HL-60/S4 (cell line): ENCODE measurements around the gene PTPN23.

Experiments used
- in situ Hi-C: fragments of 300-500 bp; cut with MboI; formaldehyde crosslinking; loops from 2 replicates; pipeline ENCODE4 v1.14.3; 2022; ENCODE audit warnings: low sequenced_read_pairs

The PTPN23 gene

DNA sequence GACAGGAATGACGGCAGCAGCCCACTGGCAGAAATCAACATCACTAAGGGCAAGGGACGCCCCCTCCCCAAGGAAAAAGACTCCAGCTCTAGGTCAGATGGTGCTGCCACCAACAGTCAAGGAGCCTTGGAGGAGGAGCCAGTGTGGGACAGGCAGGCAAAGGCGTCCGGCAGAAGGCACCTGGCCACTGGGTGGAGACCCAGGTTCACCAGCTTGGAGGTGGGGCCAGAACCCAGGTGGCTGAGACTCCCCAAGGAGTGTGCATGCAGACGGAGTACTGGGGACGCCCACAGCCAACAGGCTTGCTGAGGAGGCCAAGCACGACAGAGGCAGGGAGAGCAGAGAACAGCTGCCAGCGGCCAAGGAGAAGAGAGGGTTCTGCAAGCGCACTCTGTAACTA, 35.2 kb downstream of the PTPN23 start:
- in situ Hi-C loops, result no loop called here

DNA sequence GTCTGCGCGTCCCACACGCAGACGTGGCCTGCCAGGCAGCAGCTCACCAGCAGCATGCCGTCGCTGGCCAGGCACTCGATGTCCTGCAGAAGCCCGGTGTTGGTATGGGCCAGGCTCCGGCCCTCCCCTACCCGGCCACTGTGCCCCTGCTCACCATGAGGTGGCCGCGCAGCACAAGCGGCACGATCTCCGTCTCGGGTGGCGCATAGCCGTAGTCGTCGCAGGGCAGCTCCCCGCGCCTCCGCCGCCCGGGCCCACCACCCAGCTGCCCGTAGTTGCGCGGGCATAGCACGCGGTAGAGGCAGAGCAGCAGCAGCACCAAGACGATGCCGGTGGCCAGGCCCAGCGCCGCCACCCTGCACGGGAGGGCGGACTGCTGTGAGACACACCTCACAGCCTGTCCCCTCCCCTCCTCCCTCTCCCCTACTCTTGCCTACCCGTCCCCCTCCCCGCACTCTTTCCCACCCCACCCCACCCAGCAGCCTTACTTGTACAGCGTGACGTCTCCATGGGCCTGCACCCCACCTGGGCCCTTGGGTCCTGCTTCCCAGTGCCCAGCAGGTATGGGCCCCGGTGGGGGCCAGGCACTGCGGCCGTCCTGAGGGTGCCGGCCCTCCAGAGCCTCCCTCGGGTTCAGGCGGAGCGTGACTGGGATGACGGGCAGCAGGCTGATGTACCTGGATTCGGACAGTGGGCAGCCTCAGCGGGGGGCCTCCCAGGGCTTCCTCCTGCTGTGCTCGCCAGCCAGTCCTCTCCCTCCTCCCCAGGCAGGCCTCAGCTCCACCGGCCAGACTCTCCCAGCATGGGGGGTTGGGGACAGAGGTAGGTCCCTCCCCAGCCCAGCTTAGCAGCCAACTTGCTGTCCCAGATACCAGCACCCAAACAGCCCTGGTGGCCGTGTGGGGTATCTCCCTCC, 37.6 kb downstream of the PTPN23 start:
- in situ Hi-C loops, result no loop called here

DNA sequence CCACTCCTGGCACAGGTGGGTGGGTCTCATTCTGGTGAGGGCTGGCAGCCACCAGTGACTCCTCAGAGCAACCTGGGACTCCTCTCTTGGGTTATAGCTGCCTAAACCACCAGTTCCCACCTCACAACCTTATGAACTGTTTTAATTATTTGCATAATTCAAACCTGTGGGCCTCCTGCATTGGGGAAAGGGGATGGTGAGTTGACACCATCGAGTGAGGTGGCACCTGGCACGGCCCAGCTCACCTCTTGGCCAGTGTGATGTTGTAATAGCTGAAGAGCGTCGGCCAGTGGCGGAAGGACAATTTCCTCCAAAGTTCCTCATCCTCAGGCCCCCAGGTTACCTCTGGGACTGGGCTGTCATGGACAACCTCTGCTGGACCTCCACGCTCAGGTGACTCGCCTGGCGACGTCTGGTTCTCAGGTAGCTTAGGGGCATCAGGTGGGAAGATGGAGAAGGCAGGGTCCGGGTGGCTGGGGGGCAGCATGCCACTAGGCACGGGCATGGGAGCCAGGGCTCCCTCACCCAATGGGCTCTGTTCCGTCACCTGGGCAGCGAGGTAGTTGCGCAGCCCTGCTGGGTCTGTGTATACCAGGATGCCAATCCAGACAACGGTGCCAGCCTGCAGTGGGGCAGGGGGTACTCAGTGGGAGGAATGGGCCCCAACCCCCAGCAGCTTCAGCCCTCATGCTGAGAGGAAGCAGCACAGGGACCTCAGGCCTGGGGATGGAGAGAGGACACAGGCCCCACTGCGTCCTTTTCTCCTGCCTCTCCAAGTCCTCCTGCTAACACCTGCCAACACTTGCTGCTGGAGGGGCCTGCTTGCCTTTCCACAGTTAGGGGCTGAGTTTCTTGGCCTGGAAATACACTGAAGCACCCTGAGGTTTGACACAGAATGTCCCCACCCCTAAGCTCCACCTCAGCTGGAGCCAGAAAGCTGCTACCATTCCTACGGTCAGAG, 38.5 kb downstream of the PTPN23 start:
- in situ Hi-C loops, result no loop called here

DNA sequence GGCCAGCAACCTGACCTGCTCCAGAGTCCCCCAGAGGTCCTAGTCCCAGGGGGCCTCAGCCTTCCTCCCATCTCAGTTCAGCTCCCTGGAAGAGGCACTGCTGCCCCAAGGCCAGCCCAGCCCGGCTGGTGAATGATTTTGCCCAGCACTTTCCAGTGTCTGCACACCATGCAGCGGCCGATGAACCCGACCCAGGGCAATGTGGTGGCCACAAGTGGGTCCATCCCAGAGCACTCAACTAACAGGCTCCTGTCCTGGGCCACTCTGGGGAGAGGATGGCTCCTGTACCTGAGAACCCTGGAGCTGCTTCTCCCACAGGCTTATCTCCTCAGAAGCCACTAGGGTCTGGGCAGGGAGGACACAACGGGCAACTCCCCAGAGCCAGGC, 39.2 kb downstream of the PTPN23 start:
- in situ Hi-C loops, result no loop called here

DNA sequence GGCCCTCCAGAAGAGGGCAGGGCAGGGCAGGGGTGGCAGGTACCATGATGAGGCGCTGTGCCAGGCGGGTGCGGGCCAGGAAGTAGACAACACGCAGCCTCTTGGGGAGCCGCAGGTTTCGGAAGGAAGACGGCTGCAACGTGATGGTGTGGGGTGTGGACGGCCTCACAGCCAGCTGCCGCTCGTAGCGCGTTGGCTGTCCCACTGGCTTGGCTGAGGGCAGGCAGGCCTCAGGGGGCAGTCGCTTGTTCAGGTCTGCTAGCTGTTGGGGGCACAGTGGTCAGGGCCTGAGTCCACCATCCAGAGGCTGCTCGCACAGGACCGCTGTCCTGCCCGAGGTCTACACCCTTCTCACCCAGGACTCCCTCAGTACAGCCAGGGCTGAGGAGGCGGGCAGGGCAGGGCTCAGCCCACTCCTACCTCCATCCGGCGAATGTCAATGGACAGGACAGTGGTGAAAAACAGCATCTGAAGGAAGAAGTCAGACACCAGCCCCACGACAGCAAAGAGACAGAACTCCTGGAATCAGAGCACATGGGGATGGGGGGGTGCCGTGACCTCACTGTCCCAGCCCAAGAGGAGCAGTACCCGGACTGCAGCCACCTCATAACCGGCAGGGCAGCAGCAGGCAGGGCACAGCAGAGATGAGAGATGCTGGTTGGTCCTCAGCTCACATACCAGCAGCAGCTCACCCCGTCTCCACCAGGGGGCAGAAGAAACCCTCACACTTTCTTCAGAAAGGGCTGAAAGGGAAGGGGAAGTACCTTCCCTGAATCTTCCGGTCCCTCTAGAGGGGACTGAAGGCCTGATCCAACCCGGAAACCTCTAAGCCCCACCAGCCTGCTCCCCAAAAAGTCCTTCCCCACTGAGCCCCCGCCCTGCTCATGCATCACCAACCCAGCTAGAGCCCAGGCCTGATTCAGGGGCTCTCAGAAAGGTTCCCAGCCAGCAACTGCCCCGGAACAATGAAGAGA, 40.0 kb downstream of the PTPN23 start:
- in situ Hi-C loops, result no loop called here

DNA sequence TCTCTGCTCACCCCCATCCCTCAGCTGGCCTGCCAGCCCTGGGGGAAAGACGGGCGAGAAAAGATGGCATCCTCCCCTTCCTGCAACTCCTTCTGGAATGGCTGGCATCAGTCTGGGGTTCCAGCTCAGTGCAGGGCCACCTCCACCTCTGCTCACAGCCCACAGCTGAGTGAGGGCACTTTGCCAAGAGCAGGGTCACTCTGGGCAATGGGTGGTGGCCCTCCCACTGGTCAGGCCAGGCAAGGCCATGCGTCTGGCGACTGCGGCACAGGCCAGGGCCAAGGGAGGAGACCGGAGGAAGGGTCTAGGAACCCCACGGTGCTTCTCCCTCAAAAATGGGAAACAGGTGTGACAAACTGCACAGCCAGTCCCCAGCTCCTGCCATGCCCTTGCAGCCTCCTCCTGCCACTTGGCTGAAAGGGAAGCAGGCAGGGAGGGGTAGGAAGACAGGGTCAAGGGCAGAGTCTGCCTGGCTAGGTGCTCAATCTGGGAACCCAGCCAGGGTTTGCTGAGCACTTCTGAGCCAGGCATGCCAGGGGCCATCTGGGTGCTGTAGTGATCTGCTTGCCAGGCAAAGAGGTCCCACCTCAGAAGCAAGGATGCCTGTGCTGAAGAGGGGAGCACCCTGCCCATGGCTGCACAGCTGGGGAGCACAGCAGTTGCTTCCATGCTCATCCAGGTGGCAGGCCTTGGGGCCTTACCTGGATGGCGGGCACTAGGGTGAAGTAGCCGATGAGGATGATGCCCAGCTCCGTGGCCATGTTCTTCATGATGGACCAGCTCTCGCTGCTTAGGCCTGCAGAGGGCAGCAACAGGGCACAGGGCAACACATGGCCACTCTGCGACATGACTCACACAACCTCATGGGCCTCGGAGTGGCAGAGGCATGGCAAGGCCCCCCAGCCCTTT, 41.2 kb downstream of the PTPN23 start:
- in situ Hi-C loops, result no loop called here

DNA sequence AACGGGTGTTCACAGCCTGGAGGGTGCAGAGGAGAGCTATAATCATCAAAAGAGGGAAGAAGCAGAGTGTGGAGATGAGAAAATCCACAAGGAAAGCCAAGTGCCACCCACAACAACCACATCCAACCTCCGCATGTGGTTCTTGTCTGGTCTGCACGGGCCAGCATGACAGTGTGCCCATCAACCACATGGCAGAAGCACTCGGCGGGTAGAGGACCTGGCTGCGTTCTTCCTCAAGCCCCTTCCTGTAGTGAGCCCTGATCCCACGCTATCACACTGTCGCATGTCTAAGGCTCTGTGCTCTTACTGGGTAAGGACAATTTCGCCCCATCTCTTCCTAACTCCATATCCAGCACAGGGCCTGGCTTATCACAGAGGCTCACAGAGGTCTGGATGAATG, 41.9 kb downstream of the PTPN23 start:
- in situ Hi-C loops, result no loop called here

DNA sequence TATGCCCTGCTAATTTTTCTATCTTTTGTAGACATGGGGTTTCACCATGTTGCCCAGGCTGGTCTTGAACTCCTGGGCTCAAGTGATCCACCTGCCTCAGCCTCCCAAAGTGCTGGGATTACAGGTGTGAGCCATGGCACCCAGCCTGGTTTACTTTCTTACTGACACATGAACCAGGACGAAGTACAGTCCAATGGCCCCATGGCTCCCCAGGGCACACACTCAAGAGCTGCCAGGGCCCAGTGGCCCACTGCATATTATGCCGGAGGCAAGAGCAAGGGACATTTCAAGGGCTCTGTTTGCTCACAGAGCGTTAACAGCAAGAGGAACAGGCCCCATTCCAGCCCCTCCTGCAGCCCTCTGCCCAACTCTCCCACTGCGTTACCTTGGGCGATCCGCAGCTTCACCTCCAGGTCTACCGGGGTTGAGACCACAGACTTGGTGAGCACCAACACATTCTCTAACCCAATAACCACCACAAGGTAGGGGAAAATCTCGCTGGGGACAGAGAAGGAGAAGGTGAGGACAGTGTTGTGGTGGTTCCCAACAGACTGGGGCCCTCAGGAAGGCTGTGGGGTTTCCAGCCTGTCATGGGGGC, 42.8 kb downstream of the PTPN23 start:
- in situ Hi-C loops, result no loop called here

DNA sequence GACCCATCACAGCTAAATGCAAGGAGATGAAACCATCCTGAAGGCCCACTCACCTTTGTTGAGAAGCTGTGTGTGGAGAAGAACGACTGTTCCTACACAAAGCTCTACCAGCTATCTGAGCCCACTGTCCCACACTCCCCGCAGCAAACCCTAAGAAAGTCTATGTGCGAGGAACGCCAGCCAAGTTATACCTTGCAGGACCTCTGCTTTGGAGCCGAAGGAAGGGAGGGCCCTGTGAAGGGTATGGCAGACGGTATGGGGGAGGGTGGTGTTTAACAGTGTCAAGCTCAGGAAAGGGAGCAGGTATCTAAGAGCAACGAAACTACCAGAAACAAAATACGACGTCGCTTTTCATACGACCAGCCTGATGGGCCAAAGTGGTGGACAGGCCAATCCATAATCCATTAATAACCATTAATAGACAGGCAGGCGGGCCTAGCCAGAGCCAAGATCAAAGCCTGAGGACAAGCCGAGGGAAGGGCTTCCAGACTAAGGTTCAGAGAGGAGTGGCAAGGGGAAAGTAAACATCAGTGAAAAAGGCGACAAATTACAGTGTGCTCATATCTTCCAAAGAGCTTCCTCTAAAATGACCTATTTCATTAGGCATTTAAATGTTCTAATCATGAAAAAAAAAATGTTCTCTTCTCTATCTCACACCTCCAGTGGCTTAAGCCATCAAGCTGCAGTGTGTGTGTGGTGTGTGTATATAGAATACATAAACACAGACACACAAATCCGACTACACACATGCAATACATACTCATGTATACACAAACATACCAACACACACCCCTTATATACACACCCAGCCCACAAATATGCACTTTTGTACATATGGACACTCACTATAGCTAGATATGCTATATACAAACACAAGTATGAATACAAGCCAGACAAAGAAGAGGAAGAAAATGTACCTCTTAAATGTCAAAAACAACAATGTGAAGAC, 43.9 kb downstream of the PTPN23 start:
- in situ Hi-C loops, result no loop called here

DNA sequence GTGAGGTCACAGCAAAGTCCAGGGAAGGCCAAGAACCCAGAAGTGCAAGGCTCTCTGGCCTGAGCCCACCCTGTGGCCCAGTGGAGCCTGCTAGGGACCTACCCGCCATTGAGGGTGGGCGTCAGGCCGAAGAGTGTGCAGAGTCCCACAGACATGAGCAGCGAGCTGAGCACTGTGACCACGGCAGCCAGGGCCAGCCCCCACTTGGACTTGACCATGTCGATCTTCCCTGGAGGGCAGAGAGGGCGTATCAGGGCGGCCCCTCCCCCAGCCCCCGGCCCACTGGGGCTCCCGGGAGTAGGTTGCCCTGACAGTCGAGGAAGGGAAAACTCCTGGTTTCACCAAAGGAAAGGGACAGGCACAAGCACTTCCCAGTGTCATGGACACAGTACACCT, 44.6 kb downstream of the PTPN23 start:
- in situ Hi-C loops, result no loop called here

DNA sequence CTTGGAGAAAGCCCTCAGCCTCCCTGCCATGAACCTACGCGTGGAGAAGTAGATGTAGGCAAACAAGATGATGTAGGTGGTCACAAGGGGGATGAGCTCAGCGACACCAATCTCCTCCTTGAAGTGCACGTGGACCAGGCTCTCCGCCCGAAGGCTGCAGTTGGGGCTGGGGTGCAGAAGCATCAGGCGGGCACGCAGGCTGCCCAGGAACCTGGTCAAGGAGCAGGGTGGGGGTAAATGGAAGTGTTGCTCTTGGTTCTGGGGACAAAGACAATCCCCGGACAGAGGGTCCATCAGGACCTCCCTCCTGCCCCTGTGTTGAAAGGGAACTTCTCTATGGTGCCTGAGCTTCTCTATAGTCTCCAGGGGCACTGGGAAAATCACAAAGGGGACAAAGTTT, 45.1 kb downstream of the PTPN23 start:
- in situ Hi-C loops, result no loop called here

DNA sequence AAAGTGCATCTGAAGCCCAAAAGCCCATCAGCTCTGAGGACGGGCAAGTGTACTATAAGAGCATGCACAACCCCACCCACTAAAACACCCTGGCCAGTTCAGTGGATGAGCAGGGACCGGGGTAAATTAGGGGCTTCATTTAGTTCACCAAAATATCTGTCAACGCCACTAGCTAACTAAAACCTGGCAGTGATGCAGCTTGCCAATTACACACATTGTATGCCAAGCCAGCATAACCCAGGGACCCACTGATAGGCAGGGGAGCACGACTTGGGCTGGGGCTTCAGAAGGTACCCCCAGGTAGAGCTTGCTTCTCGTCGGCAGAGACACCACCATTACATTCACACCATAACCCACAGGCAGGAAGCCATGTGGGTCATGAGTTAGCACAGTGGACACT, 47.0 kb downstream of the PTPN23 start:
- in situ Hi-C loops, result no loop called here

DNA sequence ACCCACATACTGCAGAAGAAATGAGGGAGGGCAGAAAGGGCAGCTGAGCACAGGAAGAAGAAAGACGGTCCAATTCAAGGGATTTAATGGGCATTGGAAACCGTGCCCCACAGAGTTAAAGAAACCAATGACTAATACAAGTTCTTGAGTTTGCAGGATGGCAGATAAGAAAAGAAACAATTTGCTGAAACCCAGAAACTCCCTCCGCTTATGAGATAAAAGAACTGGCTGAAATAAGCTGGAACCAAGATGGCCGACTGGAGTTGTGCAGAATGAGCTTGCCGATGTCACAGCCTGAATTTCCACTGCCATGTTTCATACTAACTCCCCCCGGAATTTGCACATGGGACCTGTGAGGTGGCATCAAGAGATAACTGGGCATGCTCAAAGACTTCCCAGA, 47.8 kb downstream of the PTPN23 start:
- in situ Hi-C loops, result no loop called here

DNA sequence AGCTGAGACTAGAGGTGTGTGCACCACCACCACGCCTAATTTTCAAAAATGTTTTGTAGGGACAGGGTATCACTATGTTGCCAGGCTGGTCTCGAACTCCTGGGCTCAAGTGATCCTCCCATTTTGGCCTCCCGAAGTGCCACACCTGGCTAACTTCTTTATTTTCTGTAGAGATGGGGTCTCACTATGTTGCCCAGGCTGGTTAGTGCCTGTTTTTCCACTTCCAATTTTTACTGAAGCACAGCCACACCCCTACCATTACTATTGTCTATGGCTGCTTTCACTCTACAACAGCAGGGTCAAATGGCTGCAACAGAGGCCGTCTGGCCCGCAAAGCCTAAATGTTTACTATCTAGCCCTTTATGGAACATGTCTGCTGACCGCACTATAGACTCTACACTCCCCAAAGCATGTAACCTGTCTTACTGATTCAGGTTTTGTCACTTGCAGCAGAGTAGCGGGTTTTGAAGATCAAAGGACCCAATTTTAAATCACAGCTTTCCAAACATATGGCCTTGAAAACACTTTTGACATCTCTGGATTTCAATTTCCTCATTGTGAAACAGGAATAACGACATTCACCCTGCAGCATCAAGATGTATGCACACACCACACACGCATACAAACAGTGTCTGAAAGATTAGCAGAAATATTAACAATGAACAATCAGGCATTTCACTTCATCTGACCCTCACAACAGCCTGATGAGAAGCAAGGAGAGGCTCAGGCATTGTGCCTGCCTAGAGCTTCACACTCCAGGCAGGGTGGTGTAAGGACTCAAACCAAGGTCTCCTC, 48.9 kb downstream of the PTPN23 start:
- in situ Hi-C loops, result no loop called here

DNA sequence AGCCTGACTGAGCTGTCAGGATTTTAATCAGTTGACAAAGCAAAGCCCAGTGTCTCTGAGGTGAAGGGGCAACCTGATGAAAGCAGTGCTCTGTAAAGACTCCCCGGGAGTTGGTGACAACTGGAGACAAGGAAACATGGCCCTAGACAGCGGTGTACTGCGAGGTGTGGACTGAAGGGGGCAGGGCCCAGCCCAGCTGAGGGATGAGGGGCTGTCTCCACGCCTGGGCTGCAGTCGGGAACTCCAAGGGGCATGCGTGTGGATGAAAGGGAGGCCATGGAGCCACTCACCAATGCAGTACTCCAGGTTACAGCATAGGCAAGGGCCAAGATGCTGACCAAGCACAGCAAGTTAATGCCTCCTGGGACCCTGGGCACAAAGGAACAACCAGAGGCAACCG, 49.8 kb downstream of the PTPN23 start:
- in situ Hi-C loops, result no loop called here

DNA sequence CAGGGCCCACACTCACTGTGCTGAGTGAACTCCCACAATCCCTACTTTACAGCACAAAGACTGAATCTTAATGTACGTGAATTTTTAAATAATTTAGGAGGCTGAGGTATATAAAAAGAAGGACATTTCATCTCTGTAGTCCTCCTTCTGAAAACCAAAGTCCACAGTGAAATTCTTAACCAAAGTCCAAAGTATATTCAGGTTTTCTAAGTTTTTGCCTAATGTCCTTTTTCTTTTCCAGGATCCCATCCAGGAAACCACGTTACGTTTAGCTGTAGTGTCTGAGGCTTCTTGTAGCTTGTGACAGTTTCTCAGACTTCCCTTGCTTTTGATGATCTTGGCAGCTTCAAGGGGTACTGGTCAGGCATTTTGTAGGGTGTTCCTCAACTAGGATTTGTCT, 50.4 kb downstream of the PTPN23 start:
- in situ Hi-C loops, result no loop called here

DNA sequence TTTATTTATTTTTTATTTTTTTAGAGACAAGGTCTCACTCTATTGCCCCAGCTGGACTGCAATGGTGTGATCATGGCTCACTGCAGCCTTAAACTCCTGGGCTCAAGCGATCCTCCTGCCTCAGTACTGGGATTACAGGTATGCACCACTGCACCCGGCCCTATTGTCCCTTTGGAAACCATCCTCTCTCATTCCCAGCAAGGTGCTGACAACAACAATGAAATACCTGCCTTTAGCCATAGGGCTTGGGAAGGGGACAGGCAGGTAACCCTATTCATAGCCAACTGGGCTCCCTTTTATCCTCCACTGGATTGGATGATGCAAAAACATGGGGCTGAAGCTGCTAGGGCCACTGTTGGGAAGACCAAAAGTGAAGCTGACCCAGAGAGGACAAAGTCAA, 51.9 kb downstream of the PTPN23 start:
- in situ Hi-C loops, result no loop called here
